Smooth muscle cell (in vitro differentiated cells): ENCODE data around the gene TMEM37. TPM values are rescaled to one million over a fixed set of nuclear protein-coding genes. Genes with fewer than 3 reads are reported as not detected.

ENCODE experiments used
- DNase-seq: peaks from one replicate; lab custom pipeline; 2025; ENCODE audit not compliant: unreplicated experiment; lab: John Stamatoyannopoulos, UW
- H2AFZ ChIP-seq: fragments of 200-600 bp; sonication (generic); 2 replicates; pipeline ENCODE4 v1.6.0; 2016; ENCODE audit warnings: antibody characterized with exemption, low read depth, mild to moderate bottlenecking
- H3F3A ChIP-seq: fragments of 200-600 bp; sonication (generic); 2 replicates; pipeline ENCODE4 v1.6.0; 2017; ENCODE audit warnings: antibody characterized with exemption, low read depth
- H3K27ac ChIP-seq: fragments of 200-600 bp; sonication (generic); 2 replicates; pipeline ENCODE4 v1.5.1; 2016; ENCODE audit warnings: low read depth, mild to moderate bottlenecking
- H3K27me3 ChIP-seq: fragments of 200-600 bp; sonication (generic); 2 replicates; pipeline ENCODE4 v1.6.1; 2016; ENCODE audit warnings: low read depth, mild to moderate bottlenecking
- H3K36me3 ChIP-seq: fragments of 200-600 bp; sonication (generic); 2 replicates; pipeline ENCODE4 v1.5.1; 2016; ENCODE audit warnings: low read depth
- H3K4me1 ChIP-seq: fragments of 200-600 bp; sonication (generic); 2 replicates; pipeline ENCODE4 v1.5.1; 2016; ENCODE audit warnings: low read depth
- H3K4me2 ChIP-seq: fragments of 200-600 bp; sonication (generic); 2 replicates; pipeline ENCODE4 v1.6.0; 2016; ENCODE audit warnings: mild to moderate bottlenecking
- H3K4me3 ChIP-seq: fragments of 200-600 bp; sonication (generic); 2 replicates; pipeline ENCODE4 v1.5.1; 2016; ENCODE audit warnings: mild to moderate bottlenecking
- H3K79me2 ChIP-seq: fragments of 200-600 bp; sonication (generic); 2 replicates; pipeline ENCODE4 v1.6.0; 2016; ENCODE audit warnings: low read depth, mild to moderate bottlenecking
- H3K9ac ChIP-seq: fragments of 200-600 bp; sonication (generic); 2 replicates; pipeline ENCODE4 v1.6.0; 2016; ENCODE audit warnings: low read depth
- H3K9me3 ChIP-seq: fragments of 200-600 bp; sonication (generic); replicated peaks from 2 replicates; pipeline ENCODE4 v1.5.1; 2016; ENCODE audit warnings: low read depth
- H4K20me1 ChIP-seq: fragments of 200-600 bp; sonication (generic); 2 replicates; pipeline ENCODE4 v1.6.0; 2016; ENCODE audit warnings: low read depth
- WGBS: methylation state at CpG from one replicate; pipeline ENCODE4 v1.1.7; 2016; ENCODE audit warnings: low lambda C conversion rate; 5-methylcytosine and 5-hydroxymethylcytosine counted together
- polyA plus RNA-seq: library from polyadenylated mRNA; unstranded; fragments of >200 nt; fragmentation: Nextera tagmentation; extraction: Ambion mirVana; gene quantifications from 2 replicates; pipeline ENCODE4 v1.2.1, GENCODE V29; 2016
- total RNA-seq: library from RNA; depleted of rRNA; stranded (reverse); fragments of >200 nt; gene quantifications from 2 replicates; pipeline ENCODE4 v1.2.3, GENCODE V29; 2014
- TF ChIP-seq, protein P1 (sequence below): fragments of 200-600 bp; sonication (generic); IDR thresholded peaks from 2 replicates; pipeline ENCODE4 v1.5.1; 2017; ENCODE audit warnings: borderline replicate concordance, mild to moderate bottlenecking, antibody characterized with exemption; ENCODE audit not compliant: insufficient read depth, poor library complexity, severe bottlenecking

Gene TMEM37
- total and polyA plus RNA-seq, 2 experiments from 2014 or later = 0.90 to 2.4 TPM

DNA sequence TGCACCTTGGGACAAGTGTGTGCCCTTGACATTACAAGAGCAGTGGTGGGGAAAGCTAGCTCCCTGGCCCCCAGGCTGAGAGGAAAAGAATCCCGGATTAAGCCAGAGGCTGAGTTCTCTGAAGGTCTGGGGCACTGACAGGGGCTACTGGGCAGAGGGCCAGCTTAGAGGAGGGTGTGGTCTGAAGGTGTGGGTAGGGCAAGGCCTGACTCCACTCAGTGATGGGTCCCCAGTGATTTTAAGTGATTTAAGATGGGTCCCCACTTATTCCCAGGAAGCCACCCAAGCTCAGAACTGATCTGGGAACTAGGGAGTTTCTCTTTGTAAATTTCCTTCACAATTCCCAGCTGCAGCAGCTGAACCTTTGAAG, 8.8 kb downstream of the TMEM37 start:
- Histone ChIP-seq H3K4me1 (no peaks in the 10 kb centered on the region), H3K36me3 (no peaks in the 10 kb centered on the region), H3F3A (no peaks in the 10 kb centered on the region), H3K4me3 (no peak overlapping the region), H3K4me2 (no peak overlapping the region), H3K9ac (no peak overlapping the region), H3K27ac (no peak overlapping the region), H2AFZ (no peak overlapping the region), H3K27me3 (no peaks in the 10 kb centered on the region), H3K79me2 (no peaks in the 10 kb centered on the region), H3K9me3 (no peaks in the 10 kb centered on the region), H4K20me1 (no peaks in the 10 kb centered on the region)
- TF ChIP-seq, protein P1, sequence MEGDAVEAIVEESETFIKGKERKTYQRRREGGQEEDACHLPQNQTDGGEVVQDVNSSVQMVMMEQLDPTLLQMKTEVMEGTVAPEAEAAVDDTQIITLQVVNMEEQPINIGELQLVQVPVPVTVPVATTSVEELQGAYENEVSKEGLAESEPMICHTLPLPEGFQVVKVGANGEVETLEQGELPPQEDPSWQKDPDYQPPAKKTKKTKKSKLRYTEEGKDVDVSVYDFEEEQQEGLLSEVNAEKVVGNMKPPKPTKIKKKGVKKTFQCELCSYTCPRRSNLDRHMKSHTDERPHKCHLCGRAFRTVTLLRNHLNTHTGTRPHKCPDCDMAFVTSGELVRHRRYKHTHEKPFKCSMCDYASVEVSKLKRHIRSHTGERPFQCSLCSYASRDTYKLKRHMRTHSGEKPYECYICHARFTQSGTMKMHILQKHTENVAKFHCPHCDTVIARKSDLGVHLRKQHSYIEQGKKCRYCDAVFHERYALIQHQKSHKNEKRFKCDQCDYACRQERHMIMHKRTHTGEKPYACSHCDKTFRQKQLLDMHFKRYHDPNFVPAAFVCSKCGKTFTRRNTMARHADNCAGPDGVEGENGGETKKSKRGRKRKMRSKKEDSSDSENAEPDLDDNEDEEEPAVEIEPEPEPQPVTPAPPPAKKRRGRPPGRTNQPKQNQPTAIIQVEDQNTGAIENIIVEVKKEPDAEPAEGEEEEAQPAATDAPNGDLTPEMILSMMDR = no peak
- DNase-seq = no peak
- WGBS = 85% methylated on average over 1 of the region's 1 CpG

DNA sequence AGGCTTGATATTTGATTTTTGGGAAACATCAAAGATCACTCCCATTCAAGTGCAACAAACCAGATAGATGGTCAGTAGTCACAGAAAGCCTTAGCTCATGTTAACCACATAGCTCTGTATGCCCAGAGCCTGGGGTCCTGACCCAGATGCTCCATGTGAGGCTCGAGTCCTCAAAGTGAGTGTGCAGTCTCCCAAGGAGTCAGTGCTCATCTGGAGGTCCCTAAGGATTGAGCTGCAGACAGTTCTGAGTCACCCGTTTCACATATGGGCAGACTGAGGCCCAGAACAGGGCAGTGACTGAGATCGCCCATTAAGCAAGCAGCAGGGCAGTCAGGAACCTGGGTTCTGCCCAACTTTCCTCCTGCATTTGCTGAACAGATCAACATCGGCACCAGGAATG, 9.2 kb downstream of the TMEM37 start:
- Histone ChIP-seq H3K27ac (no peak overlapping the region), H3K79me2 (no peaks in the 10 kb centered on the region), H3K9ac (no peak overlapping the region), H3K9me3 (no peaks in the 10 kb centered on the region), H4K20me1 (no peaks in the 10 kb centered on the region), H3K4me1 (no peaks in the 10 kb centered on the region), H3K4me3 (no peak overlapping the region), H3F3A (no peaks in the 10 kb centered on the region), H3K4me2 (no peak overlapping the region), H3K36me3 (no peaks in the 10 kb centered on the region), H2AFZ (no peak overlapping the region), H3K27me3 (no peaks in the 10 kb centered on the region)
- TF ChIP-seq, protein P1 = no peak
- 88% methylated on average over 4 of the region's 4 CpGs for WGBS
- no peak for DNase-seq

DNA sequence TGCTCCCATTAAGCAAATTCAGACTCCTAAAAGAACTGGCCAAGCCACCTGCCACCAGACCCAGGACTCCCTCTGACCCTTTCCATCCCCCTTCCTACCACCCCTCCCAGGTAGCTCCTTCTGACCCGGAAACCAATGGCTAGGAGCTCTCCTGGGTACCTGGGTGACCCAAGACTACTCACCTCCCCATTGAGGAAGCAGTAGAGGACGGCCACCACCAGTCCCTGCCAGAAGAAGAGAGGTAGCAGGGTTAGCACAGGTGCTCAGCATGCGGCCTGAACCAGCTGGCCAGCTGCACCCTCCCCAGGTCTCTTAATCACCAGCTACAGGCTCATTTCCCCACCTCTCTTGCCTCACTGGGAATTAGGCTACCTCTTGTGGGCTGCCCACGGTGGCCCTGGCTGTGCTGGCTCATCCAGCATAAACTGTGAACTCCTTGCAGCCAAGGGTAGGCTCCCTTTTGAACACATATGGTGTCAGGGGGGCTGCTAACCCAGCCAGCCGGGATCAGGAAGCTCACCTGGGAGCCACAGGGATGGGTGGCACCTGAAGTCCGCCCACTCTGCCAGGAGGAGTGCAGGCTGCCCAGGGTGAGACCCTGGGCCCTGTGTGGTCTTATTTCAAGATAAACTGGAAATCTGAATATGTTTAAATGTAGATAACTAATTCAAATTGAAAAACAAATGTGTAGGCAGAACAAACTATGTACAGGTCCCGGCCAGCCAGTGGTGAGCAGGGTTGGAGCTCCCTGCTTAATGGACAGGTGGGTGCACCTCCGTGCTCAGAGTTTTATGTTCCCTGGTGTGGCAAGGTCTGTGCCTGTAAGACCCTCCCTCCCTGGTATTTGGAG, 9.9 kb downstream of the TMEM37 start:
- Histone ChIP-seq H3K27me3 (no peaks in the 10 kb centered on the region), H3K79me2 (no peaks in the 10 kb centered on the region), H3K36me3 (no peaks in the 10 kb centered on the region), H4K20me1 (no peaks in the 10 kb centered on the region), H3K9me3 (no peaks in the 10 kb centered on the region), H2AFZ (no peak overlapping the region), H3F3A (no peaks in the 10 kb centered on the region), H3K4me3 (no peak overlapping the region), H3K27ac (no peak overlapping the region), H3K9ac (no peak overlapping the region), H3K4me2 (no peak overlapping the region), H3K4me1 (no peaks in the 10 kb centered on the region)
- WGBS = 85% methylated on average over 8 of the region's 8 CpGs
- TF ChIP-seq, protein P1 = no peak
- DNase-seq = no peak

DNA sequence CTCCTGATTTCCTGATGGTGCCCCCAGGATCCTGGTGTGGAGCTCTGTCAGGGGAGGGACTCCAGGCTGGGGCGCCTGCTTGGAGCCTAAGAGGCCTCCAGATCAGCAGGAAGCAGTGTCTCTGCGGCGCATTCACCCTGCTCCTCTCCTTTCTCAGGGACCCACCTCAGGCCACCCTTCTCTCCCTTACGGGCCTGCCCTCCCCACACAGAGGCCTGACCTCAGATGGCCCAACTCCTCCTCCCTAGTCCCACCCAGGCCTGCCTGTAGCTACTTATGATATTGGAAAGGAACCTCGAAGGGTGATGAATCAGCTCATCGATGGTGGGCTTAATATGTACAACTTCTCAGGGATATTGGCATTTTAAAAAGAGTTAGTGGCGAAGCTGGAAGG, 10.6 kb downstream of the TMEM37 start:
- no peaks in the 10 kb centered on the region for H3F3A ChIP-seq
- H3K9ac ChIP-seq = no peak overlapping the region
- H4K20me1 ChIP-seq = no peaks in the 10 kb centered on the region
- TF ChIP-seq, protein P1 = no peak
- H2AFZ ChIP-seq = no peak overlapping the region
- DNase-seq = no peak
- no peaks in the 10 kb centered on the region for H3K4me1 ChIP-seq
- no peak overlapping the region for H3K4me3 ChIP-seq
- H3K79me2 ChIP-seq = no peaks in the 10 kb centered on the region
- no peak overlapping the region for H3K27ac ChIP-seq
- H3K27me3 ChIP-seq = no peaks in the 10 kb centered on the region
- H3K4me2 ChIP-seq = no peak overlapping the region
- H3K36me3 ChIP-seq = no peaks in the 10 kb centered on the region
- 81% methylated on average over 7 of the region's 7 CpGs for WGBS
- H3K9me3 ChIP-seq = no peaks in the 10 kb centered on the region
